Astrocyte (in vitro differentiated cells and primary cell): ENCODE measurements around the gene RASGRF2. TPM values are rescaled to one million over a fixed set of nuclear protein-coding genes. Genes with fewer than 3 reads are reported as not detected.
"Not testable (repeated sequence)": the region's sequence is repeated elsewhere in the genome, so short reads cannot be mapped to it uniquely, and the experiment has no call there.

Source experiments
- DNase-seq: peaks from one replicate; pipeline ENCODE4 v3.0.0-alpha.2; 2010; ENCODE audit warnings: low read depth
- FAIRE-seq: peaks from 2 replicates; lab custom pipeline; 2011; peaks lifted over from hg19 to GRCh38; lab: Jason Lieb, UNC
- H2AFZ ChIP-seq: 2 replicates; pipeline ENCODE4 v1.6.0; 2012; ENCODE audit warnings: low read depth, low read length, inconsistent platforms
- H3K27ac ChIP-seq: 2 replicates; pipeline ENCODE4 v1.5.1; 2011; ENCODE audit warnings: low read depth, low read length, inconsistent platforms
- H3K27me3 ChIP-seq: 2 replicates; pipeline ENCODE4 v1.6.0; 2011; ENCODE audit warnings: low read length, inconsistent platforms; ENCODE audit not compliant: insufficient read depth
- H3K36me3 ChIP-seq: 2 replicates; pipeline ENCODE4 v1.5.1; 2011; ENCODE audit warnings: low read length, inconsistent platforms; ENCODE audit not compliant: insufficient read depth
- H3K4me1 ChIP-seq: 2 replicates; pipeline ENCODE4 v1.5.1; 2011; ENCODE audit warnings: low read length, inconsistent platforms; ENCODE audit not compliant: insufficient read depth
- H3K4me2 ChIP-seq: 2 replicates; pipeline ENCODE4 v1.6.0; 2012; ENCODE audit warnings: low read length, inconsistent platforms
- H3K4me3 ChIP-seq: 2 replicates; pipeline ENCODE4 v1.5.1; 2011; ENCODE audit warnings: low read depth, mild to moderate bottlenecking, low read length, inconsistent platforms; ENCODE audit not compliant: insufficient read depth
- H3K79me2 ChIP-seq: 2 replicates; pipeline ENCODE4 v1.6.0; 2012; ENCODE audit warnings: mild to moderate bottlenecking, low read length, inconsistent platforms; ENCODE audit not compliant: insufficient read depth
- H3K9ac ChIP-seq: 2 replicates; pipeline ENCODE4 v1.6.0; 2012; ENCODE audit warnings: mild to moderate bottlenecking, low read length, inconsistent platforms
- H3K9me3 ChIP-seq: 2 replicates; pipeline ENCODE4 v1.5.1; 2012; ENCODE audit warnings: low read depth, mild to moderate bottlenecking, low read length, inconsistent platforms; ENCODE audit not compliant: insufficient read depth
- H4K20me1 ChIP-seq: 2 replicates; pipeline ENCODE4 v1.6.0; 2012; ENCODE audit warnings: low read length, inconsistent platforms; ENCODE audit not compliant: insufficient read depth
- H3K27ac Mint-ChIP-seq: one replicate; pipeline ENCODE4 v1.8.0; 2021; ENCODE audit warnings: mild to moderate bottlenecking, mixed read lengths; ENCODE audit not compliant: unreplicated experiment
- H3K27me3 Mint-ChIP-seq: one replicate; pipeline ENCODE4 v1.8.0; 2021; ENCODE audit warnings: low read depth, mixed read lengths; ENCODE audit not compliant: unreplicated experiment
- H3K36me3 Mint-ChIP-seq: one replicate; pipeline ENCODE4 v1.8.0; 2021; ENCODE audit warnings: low read depth, mixed read lengths; ENCODE audit not compliant: unreplicated experiment
- H3K4me1 Mint-ChIP-seq: one replicate; pipeline ENCODE4 v1.8.0; 2021; ENCODE audit warnings: low read depth, mixed read lengths; ENCODE audit not compliant: unreplicated experiment
- H3K4me3 Mint-ChIP-seq: one replicate; pipeline ENCODE4 v1.8.0; 2021; ENCODE audit warnings: mild to moderate bottlenecking, moderate library complexity, mixed read lengths; ENCODE audit not compliant: unreplicated experiment
- H3K9me3 Mint-ChIP-seq: one replicate; pipeline ENCODE4 v1.8.0; 2021; ENCODE audit warnings: mild to moderate bottlenecking, mixed read lengths; ENCODE audit not compliant: unreplicated experiment
- CTCF ChIP-seq: IDR thresholded peaks from 2 replicates; pipeline ENCODE4 v1.5.1; 2011; ENCODE audit warnings: low read depth, mild to moderate bottlenecking, inconsistent platforms, low read length, moderate library complexity; ENCODE audit not compliant: insufficient read depth
- EZH2 ChIP-seq: IDR thresholded peaks from 2 replicates; pipeline ENCODE4 v1.6.1; 2012; ENCODE audit warnings: mild to moderate bottlenecking, low read length, inconsistent platforms; ENCODE audit not compliant: insufficient read depth
- total RNA-seq: library from RNA; stranded (reverse); gene quantifications from 2 replicates; pipeline ENCODE4 v1.2.1, GENCODE V29; 2021

The RASGRF2 gene
- total RNA-seq, 1 donor from 2014 or later = 8.0 TPM

GRCh38 chr5:81016116-81016515 lies 56.0 kb downstream of the RASGRF2 start:
- Histone ChIP-seq H3K4me3 (no peak overlapping the region), H3K4me1 (peaks cover 7% of the 10 kb centered on the region), H3K27ac (no peak overlapping the region), H3K27me3 (peaks cover 2% of the 10 kb centered on the region), H3K36me3 (no peaks in the 10 kb centered on the region), H2AFZ (no peak overlapping the region), H3K79me2 (no peaks in the 10 kb centered on the region), H3K9ac (no peak overlapping the region), H4K20me1 (no peaks in the 10 kb centered on the region), H3K4me2 (no peak overlapping the region), H3K9me3 (no peaks in the 10 kb centered on the region)
- Mint-ChIP-seq H3K9me3 (peaks cover 6% of the 10 kb centered on the region), H3K4me3 (no peak overlapping the region), H3K27me3 (no peaks in the 10 kb centered on the region), H3K4me1 (peaks cover 26% of the 10 kb centered on the region), H3K27ac (no peak overlapping the region), H3K36me3 (peaks cover 3% of the 10 kb centered on the region)
- TF ChIP-seq CTCF (no peak), EZH2 (no peak)
- no peak for DNase-seq
- no peak for FAIRE-seq

GRCh38 chr5:81017320-81017719 lies 57.2 kb downstream of the RASGRF2 start:
- no peaks in the 10 kb centered on the region for H3K79me2 ChIP-seq
- DNase-seq (no peak), FAIRE-seq (no peak)
- Mint-ChIP-seq H3K36me3 (peaks cover 3% of the 10 kb centered on the region), H3K27ac (no peak overlapping the region), H3K4me3 (no peak overlapping the region), H3K27me3 (no peaks in the 10 kb centered on the region), H3K4me1 (peaks cover 35% of the 10 kb centered on the region), H3K9me3 (peaks cover 4% of the 10 kb centered on the region)
- no peak overlapping the region for H3K4me2 ChIP-seq
- H4K20me1 ChIP-seq = no peaks in the 10 kb centered on the region
- no peaks in the 10 kb centered on the region for H3K9me3 ChIP-seq
- H3K27me3 ChIP-seq = peaks cover 2% of the 10 kb centered on the region
- no peak overlapping the region for H3K27ac ChIP-seq
- no peak overlapping the region for H3K4me3 ChIP-seq
- H3K4me1 ChIP-seq = peaks cover 7% of the 10 kb centered on the region
- TF ChIP-seq EZH2 (no peak), CTCF (no peak)
- no peak overlapping the region for H2AFZ ChIP-seq
- H3K36me3 ChIP-seq = no peaks in the 10 kb centered on the region
- H3K9ac ChIP-seq = no peak overlapping the region

GRCh38 chr5:81018608-81019007 lies 58.4 kb downstream of the RASGRF2 start:
- FAIRE-seq, H3K27me3 Mint-ChIP-seq, H3K4me2 ChIP-seq, H3K9ac ChIP-seq, H3K27ac ChIP-seq, H3K4me1 ChIP-seq, H3K79me2 ChIP-seq, H2AFZ ChIP-seq, H3K36me3 ChIP-seq, H4K20me1 ChIP-seq, H3K36me3 Mint-ChIP-seq, H3K4me3 ChIP-seq, H3K9me3 ChIP-seq, H3K27me3 ChIP-seq, H3K4me3 Mint-ChIP-seq, H3K9me3 Mint-ChIP-seq: not testable (repeated sequence)
- Mint-ChIP-seq H3K27ac (peak overlapping the region; percentile 78), H3K4me1 (peaks cover 38% of the 10 kb centered on the region)
- peak; percentile 48 for DNase-seq
